ENCODE data around the gene RPS23.
"Not testable (repeated sequence)": the region's sequence is repeated elsewhere in the genome, so short reads cannot be mapped to it uniquely, and the experiment has no call there.

RPS23 gene

DNA sequence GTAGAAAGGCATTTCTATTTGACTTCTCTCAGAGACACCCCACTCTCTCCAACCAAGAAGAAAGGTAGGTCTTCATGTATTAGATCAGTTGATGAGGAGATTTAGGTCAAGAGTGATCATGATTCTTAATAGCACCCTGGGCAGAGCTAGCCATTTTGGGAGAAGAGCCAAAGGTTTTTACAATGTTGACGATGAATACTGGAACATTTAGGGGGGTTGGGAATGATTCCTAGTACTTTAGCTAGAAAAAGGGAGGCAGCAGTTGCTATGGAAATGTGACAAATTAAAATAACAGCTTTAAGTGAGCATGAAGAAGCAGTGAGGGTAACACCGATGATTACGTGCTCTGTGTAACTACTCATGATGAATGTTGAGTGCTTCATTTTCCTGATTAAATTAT is 9.5 kb upstream of the RPS23 start:
- no peak for DNase-seq (ENCODE audit: low read depth)

DNA sequence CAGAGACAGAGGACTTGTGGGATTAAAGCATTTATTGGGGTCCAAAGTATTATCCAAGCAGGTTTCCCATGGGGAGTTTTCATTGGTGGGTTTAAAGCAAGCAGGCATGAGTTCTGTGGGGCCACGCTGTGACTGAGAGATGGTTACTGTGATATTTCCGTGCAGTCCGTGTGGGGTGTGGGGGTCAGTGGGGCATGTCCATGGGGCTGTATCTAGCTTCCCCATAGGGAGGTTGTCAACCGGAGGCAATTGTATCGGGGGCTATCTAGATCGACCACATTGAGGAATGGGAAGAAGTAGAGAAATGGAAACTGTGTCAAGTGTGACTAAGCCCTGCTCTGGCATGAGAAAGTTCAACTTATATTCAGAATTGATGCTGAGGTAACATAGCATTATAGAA is 7.1 kb upstream of the RPS23 start:
- DNase-seq (ENCODE audit: low read depth): no peak

DNA sequence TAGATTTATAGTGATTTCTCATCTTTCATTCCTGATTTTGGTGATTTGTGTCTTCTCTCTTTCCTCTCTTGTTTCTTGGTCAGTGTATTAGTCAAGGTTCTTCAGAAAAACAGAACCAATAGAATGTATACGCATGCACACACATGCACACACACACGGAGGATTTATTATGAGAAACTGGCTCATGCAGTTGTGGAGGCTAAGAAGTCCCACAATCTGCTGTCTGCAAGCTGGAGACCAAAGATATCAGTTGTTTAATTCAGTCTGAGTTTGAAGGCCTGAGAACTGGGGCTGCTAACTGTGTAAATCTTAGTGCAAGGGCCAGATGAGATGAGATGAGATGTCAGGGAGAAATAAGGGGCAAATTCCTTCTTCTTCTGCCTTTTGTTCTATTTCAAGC is 5.7 kb upstream of the RPS23 start:
- no peak for DNase-seq (ENCODE audit: low read depth)

DNA sequence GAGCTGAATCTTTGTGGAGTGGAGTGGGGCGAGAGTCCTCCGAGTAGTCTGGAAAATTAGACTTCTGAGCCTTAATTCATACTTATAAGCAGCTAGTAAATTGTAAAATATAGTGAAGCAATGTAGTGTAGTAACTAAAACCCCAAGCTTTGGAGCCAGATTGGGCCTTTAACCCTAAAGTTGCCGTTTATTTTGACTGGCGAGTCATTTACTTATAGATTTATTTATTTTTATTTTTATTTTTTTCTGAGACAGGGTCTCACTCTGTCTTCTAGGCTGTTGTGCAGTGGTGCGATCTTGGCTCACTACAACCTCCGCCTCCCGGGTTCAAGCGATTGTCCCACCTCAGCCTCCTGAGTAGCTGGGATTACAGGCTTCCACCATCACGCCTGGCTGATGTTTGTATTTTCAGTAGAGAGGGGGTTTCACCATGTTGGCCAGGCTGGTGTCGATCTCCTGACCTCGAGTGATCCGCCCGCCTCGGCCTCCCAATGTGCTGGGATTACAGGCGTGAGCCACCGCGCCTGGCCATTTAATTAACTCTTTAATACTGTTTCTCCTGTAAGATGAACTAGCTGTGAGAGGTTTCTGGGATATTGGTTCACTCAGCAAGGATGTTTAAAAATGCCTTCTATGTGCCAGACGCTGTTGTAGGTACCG is 687 bp upstream of the RPS23 start:
- DNase-seq (ENCODE audit: low read depth): no peak

DNA sequence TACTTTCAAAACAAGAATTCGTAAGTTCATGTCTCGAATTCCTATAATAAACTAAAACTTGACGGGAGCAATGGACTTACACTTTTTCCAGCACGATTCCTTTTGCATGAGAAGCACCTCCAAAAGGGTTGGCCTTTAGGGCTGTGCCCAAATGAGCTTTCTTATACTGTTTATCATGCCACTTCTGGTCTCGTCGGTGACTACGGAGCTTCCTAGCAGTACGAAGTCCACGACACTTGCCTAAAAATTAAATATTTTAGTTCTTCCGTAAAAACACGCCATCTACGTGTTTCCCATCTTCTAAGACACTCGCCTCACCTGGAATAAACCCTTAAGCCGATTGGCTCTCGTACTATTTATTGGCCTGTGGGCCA is 554 bp downstream of the RPS23 start:
- no peak for DNase-seq (ENCODE audit: low read depth)

DNA sequence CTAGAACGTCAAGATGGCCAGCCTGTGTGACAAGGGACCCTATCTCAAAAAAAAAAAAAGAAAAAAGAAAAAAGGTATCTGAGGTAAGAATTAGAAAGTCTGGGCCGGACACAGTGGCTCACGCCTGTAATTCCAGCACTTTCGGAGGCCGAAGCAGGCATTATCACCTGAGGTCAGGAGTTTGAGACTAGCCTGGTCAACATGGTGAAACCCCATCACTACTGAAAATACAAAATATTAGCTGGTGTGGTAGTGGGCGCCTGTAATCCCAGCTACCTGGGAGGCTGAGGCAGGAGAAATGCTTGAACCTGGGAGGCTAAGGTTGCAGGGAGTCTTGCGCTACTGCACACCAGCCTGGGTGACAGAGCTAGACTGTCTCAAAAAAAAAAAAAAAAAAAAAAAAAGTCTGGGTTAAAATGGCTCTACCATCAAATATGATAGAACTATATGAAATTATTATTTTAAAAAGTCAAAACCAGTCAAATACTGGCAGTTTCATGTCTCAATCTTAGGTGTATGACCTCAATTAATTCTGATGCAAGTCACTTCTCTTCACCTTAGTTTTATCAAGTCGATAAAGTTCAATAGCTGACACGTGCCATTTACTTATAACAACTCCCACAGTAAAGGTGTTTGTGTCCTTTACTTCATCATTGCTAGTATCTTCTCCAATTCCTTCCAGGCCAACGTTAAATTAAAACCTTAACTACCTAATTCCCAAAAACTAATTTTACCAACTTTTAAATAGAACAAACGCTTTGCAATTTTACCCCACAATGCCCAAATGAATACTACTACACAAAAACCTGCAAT is 1.1 kb downstream of the RPS23 start:
- no peak for DNase-seq (ENCODE audit: low read depth)

DNA sequence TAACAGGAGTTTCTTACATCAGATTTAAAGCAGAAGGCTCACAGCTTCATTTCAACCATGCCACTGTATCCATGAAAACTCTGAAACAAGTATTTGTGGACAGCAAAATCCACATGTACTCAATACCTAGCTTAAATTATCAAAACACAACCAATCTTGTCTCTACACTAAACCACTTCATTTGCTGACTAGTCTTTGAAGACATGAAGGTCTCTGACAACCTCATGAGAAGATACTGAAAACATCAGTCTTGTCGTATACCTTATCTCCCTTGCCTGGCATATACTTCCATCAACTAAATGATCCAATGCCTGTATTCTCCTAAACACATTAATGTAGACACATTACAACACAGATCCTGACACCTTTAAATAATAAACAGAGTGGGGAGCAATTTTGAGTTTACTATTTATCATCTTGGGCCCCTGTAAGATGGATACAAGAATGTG is 2.9 kb downstream of the RPS23 start:
- no peak for DNase-seq (ENCODE audit: low read depth)

DNA sequence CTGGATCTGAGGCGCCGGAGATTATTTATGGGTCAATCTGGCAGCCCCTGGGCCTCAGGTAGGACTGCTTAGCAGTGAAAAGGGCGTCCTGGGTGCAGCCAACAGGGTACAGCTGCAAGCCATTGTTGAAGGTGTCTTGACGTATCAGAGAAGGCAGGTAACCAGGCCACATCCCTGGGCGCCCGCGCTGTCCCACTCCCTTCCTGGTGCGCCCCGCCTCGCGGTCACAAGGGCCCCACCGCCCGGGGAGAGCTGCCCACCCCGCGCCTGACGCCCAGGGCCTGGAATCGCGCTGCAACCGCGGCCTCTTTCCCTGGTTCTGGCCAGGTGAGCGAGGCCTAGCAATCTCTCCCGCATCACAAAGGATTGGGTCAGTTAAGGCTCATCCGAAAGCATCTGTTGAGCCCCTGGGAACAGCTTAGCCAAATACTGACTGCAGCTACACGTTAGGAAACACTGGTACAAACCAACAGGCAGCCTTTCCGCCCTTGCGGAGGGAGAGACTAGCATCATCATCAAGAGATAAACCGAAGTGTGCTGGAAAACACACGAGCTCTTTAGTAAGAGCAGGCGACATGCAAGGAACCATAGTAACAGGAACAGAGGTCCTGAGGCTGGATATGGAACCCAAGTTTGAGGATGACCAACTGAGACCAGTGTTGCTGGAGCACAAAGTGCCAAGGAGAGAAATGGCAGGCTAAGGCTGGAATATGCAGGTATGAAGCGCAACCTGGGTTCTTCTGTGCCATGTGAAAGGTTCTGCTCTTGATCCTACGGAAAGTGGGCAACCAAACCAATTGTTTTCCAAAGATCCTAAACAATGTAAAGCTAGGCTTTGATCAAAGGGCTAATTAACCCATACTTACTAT is 3.6 kb downstream of the RPS23 start:
- no peak for DNase-seq (ENCODE audit: low read depth)

DNA sequence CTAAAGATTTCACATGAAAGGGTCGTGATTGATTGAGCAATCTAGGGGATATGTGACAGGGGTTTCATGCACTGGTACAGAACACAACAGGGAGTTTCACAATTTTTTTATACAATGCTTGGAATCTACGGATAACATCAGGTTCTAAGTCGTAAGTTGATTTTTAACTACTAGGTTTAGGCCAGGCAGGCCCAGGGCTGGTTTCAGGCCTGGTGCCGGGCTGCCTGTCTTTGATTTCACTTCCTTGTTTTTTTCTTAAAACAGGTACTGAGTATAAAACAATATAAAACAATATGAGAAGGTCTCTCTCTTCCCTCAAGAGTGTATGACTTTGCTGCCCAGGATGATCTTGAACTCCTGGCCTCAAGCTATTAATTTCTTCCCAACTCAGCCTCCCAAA is 4.7 kb downstream of the RPS23 start:
- not testable (repeated sequence) for DNase-seq (ENCODE audit: low read depth)

DNA sequence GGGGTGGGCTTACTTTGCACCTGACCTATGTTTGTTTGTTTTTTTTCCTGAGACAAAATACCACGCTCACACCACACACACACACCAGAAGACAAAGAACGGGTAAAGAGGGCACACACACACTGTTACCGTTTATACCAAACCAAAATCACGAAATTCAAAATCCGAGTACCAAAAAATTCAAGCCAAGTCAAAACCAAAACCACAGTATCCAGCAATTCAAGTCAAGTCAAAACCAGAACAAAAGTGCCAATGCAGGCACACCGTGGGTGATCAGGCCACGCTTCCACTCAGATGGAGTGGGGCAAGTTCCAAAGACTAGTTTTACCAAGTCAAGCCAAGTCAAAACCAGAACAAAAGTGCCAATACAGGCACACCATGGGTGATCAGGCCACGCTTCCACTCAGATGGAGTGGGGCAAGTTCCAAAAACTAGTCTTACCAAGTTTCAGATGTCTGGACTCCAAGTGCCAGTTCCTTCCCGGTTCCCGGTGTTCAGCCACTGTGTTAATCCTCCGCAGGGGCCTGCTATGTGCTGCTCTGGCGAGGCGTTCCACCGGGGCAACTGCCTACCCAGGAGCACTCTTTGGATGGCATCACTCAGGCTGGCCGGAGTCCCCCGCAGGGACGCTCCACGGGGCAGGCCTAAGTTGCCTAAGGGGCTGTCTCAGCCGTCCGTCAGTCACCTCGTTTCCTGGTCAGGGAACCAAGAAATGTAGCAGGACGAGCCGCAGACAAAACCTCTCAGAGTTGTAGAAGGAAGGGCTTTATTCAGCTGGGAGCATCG is 5.4 kb downstream of the RPS23 start:
- not testable (repeated sequence) for DNase-seq (ENCODE audit: low read depth)

DNA sequence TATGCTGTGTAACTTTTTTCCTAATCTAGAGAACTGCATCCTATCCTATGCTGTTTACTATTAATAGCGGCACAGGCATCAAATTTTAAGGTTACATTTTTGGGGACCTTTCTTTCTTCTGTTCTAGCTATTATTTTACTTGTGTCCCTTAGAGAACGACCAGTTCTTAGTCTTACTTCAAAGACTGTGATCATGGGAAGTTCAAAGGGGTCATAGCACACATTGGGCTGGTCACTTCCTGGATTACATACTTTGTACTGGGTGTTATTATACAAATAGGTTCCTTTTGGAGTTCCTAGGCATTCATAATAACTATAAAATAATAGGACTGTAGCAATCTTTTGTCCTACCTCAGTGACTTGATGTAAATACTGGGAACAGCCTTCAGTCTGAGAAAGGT is 8.8 kb downstream of the RPS23 start:
- DNase-seq (ENCODE audit: low read depth): not testable (repeated sequence)

DNA sequence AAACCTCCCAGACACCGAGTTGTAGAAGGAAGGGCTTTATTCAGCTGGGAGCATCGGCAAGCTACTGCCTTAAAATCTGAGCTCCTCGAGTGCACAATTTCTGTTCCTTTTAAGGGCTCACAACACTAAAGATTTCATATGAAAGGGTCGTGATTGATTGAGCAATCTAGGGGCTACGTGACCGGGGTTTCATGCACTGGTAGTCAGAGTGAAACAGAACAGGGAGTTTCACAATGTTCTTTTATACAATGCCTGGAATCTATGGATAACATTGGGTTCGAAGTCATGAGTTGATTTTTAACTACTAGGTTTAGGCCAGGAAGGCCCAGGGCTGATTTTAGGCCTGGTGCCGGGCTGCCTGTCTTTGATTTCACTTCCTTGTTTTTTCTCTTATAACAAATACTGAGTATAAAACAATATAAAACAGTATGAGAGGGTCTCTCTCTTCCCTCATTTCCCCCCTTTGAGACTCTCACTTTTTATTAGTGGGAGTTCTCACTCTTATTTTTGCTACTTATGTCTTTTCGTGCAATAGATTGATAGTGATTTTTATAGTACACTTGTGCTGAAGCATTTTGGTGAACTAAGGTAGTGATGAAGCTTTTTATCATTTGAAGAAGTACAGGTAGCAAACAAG is 10.7 kb downstream of the RPS23 start:
- DNase-seq (ENCODE audit: low read depth): not testable (repeated sequence)

DNA sequence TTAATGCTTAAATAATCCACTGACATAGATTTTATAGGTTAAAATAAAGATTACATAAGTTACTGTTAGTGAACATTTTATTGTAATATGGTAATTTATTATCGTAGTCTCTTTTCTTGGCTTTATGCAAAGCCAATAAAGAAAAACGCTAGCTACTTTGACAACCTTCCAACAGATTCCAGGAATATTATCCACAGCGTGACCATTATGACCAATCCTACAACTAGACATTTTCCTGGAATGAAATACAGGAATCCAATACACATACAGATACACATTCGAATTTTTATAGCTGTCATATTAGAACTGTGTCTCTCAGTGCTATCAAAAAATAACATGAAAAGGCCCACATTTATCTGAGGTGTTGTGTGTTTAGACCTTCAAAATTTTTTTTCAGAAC is 13.1 kb downstream of the RPS23 start:
- no peak for DNase-seq (ENCODE audit: low read depth)

DNA sequence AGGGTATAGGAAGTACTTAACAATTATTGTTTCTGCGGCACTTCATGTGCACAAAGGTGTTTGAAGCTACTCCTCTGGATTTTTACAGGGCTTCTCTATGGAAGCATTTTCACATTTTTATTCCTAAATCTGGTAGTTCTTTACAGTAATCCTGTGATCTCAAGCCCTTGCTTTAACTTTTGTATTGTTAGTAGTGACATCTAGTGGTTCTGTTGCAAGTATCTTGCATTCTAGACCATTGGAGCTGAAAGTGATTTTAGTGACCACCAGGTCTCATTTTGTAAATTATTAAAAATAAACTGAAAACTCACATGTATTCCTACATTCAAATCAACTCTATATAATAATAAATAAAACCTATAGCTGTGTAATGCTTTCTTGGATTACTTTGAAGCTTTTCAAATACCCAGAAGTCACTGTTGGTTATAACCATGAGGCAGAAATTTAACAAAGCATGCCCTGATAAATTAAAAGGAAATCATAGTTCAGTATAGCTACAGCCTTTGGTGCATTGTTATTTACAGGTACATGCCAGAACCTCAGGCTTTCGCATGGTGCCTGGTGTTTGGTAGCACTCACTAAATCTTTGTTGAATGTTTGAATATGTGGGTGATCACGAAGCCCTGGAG is 18.9 kb downstream of the RPS23 start:
- DNase-seq (ENCODE audit: low read depth): no peak

DNA sequence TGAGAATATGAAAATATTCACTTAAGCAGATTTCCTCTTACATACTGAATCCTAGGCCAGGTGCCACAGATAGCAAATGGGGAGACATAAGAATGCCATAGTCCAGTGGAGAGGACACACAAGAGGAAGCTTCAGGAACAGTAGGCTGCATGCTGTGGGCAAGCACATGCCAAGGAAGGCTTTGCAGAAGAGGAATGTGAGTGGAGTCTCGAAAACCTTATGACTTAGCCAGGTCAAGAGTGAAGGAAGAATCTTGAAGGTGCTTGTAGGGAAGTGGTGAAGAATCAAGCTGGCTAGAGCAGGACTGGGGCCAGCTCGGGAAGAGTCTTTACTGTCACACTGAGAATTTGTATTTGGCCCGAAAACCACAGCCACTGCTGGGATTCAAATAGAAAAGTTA is 20.4 kb downstream of the RPS23 start:
- no peak for DNase-seq (ENCODE audit: low read depth)

DNA sequence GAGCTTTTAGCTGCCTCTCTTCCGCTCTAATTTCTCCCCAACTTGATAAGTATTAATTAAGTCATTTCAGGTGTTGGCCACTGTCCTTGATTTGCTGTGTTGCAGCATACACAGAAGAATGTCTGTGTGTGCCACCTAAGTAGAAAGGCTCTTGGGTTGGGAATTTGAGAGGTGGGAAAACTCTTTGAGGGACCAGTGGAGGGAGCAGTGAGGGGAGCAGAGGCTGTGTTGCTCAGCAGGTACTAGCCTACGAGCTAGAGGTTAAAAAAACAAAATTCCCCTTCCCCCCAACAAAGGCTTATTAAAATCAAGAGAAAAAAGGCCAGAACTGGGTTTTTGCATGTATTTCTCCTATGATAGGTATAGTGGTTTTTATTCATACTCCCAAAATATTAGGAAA is 20.9 kb downstream of the RPS23 start:
- no peak for DNase-seq (ENCODE audit: low read depth)

DNA sequence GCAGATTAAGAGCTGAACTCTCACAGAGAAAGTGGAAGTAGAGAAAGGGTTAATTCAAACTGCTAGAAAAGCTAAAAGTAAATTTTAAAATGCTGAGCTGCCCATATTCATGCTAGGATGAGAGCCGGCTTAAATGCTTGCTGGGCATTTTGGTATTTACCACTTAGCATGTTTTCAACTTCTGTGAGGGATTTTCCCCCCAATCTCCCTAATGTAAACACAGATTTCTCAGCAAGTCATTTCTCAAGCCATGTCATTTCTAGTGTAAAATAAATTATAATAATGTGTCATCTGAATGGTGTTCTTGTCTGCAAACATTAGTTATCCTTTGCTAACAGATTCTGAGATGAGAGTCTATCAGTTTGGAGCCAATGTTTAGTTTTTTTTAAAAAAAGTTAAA is 22.3 kb downstream of the RPS23 start:
- DNase-seq (ENCODE audit: low read depth): no peak

DNA sequence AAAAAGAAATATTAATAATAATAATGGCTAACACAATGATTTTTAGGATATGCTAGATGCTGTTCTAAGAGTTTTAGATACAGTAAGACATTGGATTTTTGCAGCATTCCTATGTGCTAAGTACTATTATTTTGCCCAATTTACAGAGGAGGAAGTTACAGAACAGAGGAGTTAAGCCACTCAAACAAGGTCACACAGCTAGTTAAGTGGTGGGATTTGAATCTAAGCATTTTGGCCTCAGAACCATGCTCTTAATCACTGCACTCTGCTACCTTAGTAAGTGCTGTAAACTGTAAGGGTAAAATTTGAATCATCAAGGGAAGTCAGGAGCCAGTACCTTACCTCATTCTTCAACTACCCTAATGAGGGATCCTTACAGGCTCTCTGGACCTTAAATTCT is 25.4 kb downstream of the RPS23 start:
- DNase-seq (ENCODE audit: low read depth): no peak

DNA sequence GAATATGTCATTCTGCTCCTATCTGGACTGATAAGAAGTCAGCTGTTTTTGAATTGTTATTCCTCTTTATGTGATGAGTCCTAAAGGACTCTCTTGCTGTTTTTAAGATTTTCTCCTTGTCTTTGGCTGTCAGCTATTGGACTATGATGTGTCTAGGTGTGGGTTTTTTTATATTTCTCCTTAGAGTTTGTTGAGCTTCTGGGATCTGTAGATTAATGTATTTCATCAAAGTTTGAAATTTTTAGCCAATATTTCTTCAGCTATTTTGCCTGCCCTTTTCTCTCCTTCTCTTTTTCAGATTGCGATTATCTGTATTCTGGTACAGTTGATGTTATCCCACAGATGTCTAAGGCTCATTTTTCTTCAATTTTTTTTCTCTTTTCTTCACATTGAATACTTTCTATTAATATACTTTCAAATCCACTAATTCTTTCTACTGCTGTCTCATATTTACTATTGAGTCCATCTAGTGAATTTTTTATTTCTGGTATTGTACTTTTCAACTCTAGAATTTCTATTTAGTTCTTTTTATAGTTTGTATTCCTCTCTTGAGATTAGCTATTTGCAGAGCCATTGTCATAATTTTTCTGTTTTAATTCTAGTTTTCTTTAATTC is 31.1 kb downstream of the RPS23 start:
- no peak for DNase-seq (ENCODE audit: low read depth)

DNA sequence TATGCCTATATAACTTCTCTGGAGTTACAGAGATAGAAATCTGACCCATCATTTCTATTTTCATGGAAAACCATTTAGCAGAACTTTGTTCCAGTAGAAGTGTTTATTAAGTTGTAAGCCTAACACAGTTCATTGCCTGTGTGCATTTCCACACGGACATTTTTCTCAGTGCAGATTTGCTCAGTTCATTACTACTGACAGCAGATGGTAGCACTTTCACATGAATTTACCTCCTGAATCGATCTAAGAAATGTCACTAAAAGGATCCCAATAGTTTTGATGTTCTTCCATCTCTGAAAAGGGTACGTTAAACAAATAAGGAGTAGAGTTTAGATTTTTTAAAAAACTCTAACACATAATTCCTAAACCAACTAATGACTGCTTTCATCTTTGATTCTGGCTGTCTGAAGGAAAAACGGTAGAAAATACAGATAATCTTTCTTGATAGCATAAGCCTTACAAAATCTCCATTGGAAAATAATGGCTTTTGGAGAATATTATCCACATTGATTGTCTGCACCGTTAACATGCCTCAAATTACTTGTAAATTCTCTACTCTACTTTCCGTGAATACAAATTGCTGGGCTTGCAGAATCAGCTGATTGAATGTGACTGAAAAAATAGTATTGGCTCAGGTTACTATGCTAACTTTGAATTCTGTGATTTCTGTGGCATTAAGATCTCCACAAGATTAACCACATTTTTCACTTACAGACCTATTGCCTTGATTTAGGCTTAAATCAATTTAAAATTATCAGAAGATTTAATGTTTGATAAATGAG is 33.1 kb downstream of the RPS23 start:
- DNase-seq (ENCODE audit: low read depth): no peak

Data from T-helper 22 cell (primary cell).